ENCODE data around the gene INPP5K.

DNA sequence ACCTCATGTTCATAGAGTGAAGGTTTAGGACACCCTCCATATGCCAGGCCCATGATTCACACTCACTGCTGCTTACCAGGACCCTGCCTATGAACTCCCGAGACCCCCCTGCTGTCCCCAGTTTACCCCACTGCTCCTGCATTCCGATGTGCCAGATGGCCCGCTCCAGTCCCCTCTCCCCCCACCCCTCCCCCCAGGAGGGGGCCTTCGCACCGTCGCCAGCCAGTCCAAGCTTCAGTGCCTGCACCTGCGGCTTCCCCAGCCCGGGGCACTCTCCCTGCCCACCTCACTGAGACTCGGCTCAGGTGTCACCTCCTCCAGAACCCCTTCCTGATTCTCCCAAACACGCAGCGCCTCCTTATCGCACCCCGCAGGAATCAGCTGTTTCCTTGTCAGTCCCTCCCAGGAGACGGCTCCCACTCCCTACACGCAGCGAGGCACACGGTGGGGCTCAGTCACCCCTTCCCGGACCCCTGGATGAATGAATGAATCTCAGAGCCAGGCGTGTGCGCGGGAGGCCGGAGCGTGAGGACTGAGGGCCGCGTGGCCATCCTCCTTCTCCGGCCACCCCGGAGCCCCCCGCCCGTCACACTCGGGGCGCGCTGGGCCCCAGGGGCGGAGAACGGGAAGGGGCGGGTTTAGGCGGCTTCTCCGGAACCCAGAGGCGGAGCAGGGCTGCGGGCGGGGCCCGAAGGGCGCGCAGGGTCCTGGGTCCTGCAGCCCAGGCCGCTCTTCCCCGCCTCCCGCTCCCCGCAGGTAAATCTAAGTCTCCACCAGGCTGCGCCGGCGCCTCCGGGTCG is 25.6 kb downstream of the INPP5K start:
- TF ChIP-seq CTCF (IDR thresholded peaks at IDR 0.05) (no peak), ZFX (IDR thresholded peaks at IDR 0.05; ENCODE audit: borderline replicate concordance) (no peak)
